ENCODE data around the gene CCR5AS.

CCR5AS gene

GRCh38 chr3:46383211-46383950, 23.5 kb downstream of the CCR5AS start:
- Mint-ChIP-seq H3K36me3 (ENCODE audit: low read depth) (no peaks in the 10 kb centered on the region), H3K27me3 (ENCODE audit: insufficient read depth, low read depth, poor library complexity) (no peaks in the 10 kb centered on the region), H3K27ac (no peak overlapping the region), H3K9me3 (no peaks in the 10 kb centered on the region), H3K4me1 (peaks cover 31% of the 10 kb centered on the region), H3K4me3 (no peak overlapping the region)
- H3K27ac ChIP-seq (ENCODE audit: low read depth), result no peak overlapping the region
- H3K27me3 ChIP-seq (ENCODE audit: insufficient read depth), result no peaks in the 10 kb centered on the region
- H3K79me2 ChIP-seq (replicated peaks; ENCODE audit: insufficient read depth), result no peaks in the 10 kb centered on the region
- ATAC-seq (no peak), DNase-seq (ENCODE audit: low spot score) (no peak)
- H3K4me2 ChIP-seq, result no peak overlapping the region
- TF ChIP-seq CREB1 (CRISPR knock-in tag; IDR thresholded peaks at IDR 0.05; ENCODE audit: low read depth), result no peak
- TF ChIP-seq NANOG (IDR thresholded peaks at IDR 0.05; ENCODE audit: borderline replicate concordance), result no peak
- no peak for TF ChIP-seq POLR2AphosphoS5 (IDR thresholded peaks at IDR 0.05; ENCODE audit: low read depth)
- TF ChIP-seq, protein P1, sequence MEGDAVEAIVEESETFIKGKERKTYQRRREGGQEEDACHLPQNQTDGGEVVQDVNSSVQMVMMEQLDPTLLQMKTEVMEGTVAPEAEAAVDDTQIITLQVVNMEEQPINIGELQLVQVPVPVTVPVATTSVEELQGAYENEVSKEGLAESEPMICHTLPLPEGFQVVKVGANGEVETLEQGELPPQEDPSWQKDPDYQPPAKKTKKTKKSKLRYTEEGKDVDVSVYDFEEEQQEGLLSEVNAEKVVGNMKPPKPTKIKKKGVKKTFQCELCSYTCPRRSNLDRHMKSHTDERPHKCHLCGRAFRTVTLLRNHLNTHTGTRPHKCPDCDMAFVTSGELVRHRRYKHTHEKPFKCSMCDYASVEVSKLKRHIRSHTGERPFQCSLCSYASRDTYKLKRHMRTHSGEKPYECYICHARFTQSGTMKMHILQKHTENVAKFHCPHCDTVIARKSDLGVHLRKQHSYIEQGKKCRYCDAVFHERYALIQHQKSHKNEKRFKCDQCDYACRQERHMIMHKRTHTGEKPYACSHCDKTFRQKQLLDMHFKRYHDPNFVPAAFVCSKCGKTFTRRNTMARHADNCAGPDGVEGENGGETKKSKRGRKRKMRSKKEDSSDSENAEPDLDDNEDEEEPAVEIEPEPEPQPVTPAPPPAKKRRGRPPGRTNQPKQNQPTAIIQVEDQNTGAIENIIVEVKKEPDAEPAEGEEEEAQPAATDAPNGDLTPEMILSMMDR (conservative IDR thresholded peaks at IDR 0.05; ENCODE audit: low read depth in 2 of 2), result no peak
- TF ChIP-seq, protein P2, sequence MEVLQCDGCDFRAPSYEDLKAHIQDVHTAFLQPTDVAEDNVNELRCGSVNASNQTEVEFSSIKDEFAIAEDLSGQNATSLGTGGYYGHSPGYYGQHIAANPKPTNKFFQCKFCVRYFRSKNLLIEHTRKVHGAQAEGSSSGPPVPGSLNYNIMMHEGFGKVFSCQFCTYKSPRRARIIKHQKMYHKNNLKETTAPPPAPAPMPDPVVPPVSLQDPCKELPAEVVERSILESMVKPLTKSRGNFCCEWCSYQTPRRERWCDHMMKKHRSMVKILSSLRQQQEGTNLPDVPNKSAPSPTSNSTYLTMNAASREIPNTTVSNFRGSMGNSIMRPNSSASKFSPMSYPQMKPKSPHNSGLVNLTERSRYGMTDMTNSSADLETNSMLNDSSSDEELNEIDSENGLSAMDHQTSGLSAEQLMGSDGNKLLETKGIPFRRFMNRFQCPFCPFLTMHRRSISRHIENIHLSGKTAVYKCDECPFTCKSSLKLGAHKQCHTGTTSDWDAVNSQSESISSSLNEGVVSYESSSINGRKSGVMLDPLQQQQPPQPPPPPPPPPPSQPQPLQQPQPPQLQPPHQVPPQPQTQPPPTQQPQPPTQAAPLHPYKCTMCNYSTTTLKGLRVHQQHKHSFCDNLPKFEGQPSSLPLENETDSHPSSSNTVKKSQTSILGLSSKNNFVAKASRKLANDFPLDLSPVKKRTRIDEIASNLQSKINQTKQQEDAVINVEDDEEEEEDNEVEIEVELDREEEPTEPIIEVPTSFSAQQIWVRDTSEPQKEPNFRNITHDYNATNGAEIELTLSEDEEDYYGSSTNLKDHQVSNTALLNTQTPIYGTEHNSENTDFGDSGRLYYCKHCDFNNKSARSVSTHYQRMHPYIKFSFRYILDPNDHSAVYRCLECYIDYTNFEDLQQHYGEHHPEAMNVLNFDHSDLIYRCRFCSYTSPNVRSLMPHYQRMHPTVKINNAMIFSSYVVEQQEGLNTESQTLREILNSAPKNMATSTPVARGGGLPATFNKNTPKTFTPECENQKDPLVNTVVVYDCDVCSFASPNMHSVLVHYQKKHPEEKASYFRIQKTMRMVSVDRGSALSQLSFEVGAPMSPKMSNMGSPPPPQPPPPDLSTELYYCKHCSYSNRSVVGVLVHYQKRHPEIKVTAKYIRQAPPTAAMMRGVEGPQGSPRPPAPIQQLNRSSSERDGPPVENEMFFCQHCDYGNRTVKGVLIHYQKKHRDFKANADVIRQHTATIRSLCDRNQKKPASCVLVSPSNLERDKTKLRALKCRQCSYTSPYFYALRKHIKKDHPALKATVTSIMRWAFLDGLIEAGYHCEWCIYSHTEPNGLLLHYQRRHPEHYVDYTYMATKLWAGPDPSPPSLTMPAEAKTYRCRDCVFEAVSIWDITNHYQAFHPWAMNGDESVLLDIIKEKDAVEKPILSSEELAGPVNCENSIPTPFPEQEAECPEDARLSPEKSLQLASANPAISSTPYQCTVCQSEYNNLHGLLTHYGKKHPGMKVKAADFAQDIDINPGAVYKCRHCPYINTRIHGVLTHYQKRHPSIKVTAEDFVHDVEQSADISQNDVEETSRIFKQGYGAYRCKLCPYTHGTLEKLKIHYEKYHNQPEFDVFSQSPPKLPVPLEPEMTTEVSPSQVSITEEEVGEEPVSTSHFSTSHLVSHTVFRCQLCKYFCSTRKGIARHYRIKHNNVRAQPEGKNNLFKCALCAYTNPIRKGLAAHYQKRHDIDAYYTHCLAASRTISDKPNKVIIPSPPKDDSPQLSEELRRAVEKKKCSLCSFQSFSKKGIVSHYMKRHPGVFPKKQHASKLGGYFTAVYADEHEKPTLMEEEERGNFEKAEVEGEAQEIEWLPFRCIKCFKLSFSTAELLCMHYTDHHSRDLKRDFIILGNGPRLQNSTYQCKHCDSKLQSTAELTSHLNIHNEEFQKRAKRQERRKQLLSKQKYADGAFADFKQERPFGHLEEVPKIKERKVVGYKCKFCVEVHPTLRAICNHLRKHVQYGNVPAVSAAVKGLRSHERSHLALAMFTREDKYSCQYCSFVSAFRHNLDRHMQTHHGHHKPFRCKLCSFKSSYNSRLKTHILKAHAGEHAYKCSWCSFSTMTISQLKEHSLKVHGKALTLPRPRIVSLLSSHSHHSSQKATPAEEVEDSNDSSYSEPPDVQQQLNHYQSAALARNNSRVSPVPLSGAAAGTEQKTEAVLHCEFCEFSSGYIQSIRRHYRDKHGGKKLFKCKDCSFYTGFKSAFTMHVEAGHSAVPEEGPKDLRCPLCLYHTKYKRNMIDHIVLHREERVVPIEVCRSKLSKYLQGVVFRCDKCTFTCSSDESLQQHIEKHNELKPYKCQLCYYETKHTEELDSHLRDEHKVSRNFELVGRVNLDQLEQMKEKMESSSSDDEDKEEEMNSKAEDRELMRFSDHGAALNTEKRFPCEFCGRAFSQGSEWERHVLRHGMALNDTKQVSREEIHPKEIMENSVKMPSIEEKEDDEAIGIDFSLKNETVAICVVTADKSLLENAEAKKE (CRISPR knock-in tag; IDR thresholded peaks at IDR 0.05), result no peak
- no peak for TF ChIP-seq REST (IDR thresholded peaks at IDR 0.05; ENCODE audit: unreplicated experiment)
- TF ChIP-seq EZH2phosphoT487 (IDR thresholded peaks at IDR 0.05; ENCODE audit: unreplicated experiment), result no peak
- TF ChIP-seq EZH2 (IDR thresholded peaks at IDR 0.05; ENCODE audit: low read depth, unreplicated experiment), result no peak
- no peak for TF ChIP-seq JUNB (IDR thresholded peaks at IDR 0.05; ENCODE audit: unreplicated experiment)
- peaks cover 3% of the 10 kb centered on the region; the same call in 1 of the 2 replicates for H3K9me2 ChIP-seq (ENCODE audit: insufficient read depth)
- no peak overlapping the region for H3K4me3 ChIP-seq
- H4K20me1 ChIP-seq (replicated peaks; ENCODE audit: insufficient read depth), result no peaks in the 10 kb centered on the region
- no peaks in the 10 kb centered on the region for H3K36me3 ChIP-seq (ENCODE audit: insufficient read depth)
- H3F3A ChIP-seq (replicated peaks; ENCODE audit: low read depth), result no peaks in the 10 kb centered on the region
- peak overlapping the region; percentile 66 for H2AFZ ChIP-seq
- H3K4me1 ChIP-seq (ENCODE audit: insufficient read depth), result peaks cover 21% of the 10 kb centered on the region

Measured in GM23338 (cell line).